ENCODE measurements around the gene PEX14.

The PEX14 gene

DNA sequence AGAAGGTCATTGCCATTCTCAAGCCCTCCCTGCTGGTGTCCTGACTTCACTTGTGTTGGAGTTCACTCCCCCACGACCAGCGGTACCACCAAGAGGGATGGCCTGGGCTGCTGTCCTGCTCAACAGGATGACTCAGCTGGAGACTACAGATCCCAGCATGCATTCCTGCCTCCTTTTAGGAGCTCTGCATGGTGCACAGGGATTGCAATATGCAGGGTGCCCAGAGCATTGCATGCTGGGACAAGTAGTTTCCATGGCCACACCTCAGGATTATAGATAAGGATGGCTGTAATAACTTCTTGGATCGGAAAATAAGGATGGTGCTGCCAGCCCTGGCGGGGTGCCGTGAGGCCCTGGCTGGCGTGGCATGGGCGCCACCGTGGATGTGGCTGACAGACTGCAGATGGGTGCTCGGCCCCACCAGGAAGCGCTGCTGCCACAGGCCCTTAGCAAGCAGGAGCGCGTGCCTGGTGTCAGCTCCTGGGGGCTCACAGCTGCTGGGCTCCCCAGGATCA, 171.7 kb downstream of the PEX14 start:
- ChIA-PET POLR2A (no interaction called here), CTCF (no interaction called here)
- DNase-seq (ENCODE audit: extremely low spot score) = no peak
- TF ChIP-seq, protein P1, sequence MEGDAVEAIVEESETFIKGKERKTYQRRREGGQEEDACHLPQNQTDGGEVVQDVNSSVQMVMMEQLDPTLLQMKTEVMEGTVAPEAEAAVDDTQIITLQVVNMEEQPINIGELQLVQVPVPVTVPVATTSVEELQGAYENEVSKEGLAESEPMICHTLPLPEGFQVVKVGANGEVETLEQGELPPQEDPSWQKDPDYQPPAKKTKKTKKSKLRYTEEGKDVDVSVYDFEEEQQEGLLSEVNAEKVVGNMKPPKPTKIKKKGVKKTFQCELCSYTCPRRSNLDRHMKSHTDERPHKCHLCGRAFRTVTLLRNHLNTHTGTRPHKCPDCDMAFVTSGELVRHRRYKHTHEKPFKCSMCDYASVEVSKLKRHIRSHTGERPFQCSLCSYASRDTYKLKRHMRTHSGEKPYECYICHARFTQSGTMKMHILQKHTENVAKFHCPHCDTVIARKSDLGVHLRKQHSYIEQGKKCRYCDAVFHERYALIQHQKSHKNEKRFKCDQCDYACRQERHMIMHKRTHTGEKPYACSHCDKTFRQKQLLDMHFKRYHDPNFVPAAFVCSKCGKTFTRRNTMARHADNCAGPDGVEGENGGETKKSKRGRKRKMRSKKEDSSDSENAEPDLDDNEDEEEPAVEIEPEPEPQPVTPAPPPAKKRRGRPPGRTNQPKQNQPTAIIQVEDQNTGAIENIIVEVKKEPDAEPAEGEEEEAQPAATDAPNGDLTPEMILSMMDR (IDR thresholded peaks at IDR 0.05; ENCODE audit: control extremely low read depth, extremely low read depth, low read depth, missing control alignments) = no peak

DNA sequence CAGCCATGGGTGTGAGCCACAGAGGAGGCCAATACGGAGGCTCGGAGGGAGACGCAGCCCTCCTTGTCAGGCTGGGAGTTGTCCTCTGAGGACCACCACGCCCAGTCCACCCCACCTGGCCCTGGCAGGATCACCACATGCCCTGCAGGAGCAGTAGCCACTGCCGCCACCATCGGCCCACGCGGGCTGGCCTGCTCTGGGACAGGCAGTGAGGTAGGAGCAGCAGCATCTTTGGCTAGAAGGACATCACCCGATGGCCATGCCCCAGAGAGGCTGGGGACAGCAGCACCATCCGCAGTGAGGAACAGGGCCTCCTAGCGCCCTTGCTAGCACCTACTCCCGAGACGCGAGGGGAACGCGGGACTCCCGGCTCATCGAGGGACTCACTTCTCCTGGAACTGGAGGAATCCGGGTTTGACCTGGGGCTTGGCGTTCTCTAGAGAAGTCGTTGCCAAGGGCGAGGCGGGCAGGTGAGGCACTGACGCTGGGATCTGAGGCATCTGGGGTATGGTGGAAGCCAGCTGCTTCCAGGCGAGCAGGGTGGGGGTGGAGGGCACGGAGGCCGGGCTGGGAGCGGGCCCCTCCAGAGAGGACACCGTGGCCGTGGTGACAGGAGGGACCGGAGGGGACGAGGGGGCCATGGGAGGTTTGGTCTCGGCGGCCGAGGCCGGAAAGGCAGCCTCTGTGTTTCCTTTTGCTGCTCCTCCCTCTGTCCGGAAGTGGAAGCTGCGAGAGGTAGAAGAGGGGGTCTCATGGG, 172.8 kb downstream of the PEX14 start:
- POLR2A ChIA-PET = no interaction called here
- no peak for DNase-seq (ENCODE audit: extremely low spot score)
- CTCF ChIA-PET = no interaction called here
- TF ChIP-seq, protein P1 (IDR thresholded peaks at IDR 0.05; ENCODE audit: control extremely low read depth, extremely low read depth, low read depth, missing control alignments) = no peak

DNA sequence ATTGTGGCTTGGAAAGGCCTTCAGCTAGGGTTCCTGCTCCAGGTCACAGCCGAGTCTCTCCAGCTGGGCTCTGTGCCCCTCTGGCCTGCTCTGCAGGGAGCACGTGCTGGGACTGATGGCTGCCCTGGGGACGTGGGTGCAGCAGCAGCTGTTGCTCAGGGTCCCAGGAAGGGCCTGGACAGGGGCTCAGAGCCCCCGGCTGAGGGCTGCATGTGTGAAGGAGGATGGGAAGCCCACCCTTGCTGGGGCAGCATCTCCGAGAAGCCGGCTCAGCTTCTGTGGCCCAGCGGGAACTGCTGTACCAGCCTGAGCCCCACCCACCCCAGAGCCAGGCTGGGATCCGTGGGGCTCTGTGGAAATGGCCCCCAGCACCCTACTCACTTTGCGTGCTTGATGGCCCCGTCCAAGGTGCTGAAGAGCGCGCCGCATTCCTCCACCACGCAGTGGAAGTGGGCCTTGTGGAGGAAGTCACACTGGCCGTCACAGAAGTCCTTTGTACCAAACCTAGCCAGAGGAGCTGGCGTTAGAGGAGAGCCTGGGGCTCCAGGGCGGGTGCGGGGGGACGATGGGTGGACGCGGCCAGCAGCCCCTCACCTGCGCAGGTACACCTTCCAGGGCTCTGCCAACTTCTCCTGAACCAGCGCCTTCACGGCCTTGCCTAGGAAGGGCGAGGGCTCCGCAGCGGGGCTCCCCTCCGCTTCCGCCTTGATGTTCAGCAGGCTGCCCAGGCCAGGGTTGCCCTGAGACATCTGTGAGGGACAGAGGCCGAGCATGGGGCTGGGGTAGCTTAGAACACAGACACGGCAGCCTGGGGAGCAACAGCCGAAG, 174.2 kb downstream of the PEX14 start:
- TF ChIP-seq, protein P1 (IDR thresholded peaks at IDR 0.05; ENCODE audit: control extremely low read depth, extremely low read depth, low read depth, missing control alignments) = no peak
- ChIA-PET POLR2A (no interaction called here), CTCF (no interaction called here)
- DNase-seq (ENCODE audit: extremely low spot score) = no peak

DNA sequence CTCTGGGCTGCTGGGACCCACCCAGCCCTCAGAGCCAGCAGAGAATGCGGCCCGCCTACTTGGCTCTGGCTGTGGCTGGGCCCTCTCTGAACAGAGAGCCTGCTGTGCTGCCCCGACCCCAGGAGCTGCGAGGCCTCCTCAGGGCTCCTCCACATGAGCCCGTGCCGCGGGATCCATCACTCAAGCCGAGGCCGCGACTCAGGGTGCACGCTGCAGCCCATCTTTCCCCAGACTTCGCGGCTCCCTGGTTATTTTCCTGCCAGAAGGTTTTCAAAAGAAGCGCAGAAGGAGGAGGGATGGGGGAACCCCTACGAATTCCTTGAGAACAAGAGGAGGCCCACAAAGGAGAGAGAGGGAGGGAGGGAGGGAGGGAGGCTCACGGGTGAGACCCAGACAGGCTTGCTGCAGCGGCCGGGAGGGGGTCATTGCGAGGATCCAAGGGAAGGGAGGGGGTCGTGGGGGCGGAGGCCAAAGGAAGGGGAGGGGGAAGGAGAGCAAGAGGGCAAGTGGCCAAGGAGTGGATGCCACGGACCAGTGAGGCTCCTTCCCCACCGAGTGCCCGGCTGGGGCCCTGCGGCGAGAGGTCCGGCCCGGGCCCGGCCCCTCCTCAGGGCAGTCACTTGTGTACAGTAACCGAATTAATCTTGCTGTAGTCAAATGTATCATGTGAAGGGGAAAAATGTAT, 174.9 kb downstream of the PEX14 start:
- no peak for DNase-seq (ENCODE audit: extremely low spot score)
- POLR2A ChIA-PET = no interaction called here
- CTCF ChIA-PET = no interaction called here
- TF ChIP-seq, protein P1 (IDR thresholded peaks at IDR 0.05; ENCODE audit: control extremely low read depth, extremely low read depth, low read depth, missing control alignments) = no peak

DNA sequence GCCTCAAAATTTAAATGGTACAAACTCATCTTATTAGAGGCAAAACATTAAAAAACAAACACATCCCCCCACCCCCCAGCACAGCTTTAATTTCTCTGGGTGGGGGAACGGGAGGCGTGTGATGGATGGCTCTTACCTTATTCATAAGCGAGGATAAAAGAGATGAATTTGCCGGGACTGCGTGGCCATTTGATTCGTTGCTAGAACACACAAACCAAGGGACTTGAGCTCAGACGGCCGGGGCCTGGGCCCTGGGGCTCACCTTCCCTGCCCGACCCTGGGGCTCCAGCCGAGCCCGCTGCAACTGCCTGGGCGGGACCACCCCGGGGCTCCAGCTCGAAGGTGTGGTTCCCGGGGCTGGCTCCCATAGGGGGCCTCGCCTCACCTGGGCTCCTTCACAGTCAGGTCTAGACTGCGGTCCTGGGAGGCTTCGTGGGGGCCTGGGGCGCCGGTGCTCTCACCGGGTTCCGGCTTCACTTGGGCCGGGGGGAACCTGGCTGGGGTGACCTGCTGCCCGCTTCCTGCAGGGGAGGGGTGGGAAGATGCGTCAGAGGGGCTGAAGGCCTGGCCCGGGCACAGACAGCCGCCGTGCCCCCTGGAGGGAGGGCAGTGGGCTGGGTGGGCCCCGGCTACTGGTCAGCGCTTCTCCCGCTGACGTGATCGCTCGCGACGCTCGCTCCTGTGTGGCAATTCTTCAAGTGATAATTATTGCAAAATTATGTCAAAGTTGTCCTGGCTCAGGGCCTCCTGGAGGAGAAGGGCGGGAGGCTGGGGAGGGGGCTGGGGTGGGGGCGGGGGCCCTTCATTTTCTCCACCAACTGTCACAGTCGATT, 176.0 kb downstream of the PEX14 start:
- TF ChIP-seq, protein P1 (IDR thresholded peaks at IDR 0.05; ENCODE audit: control extremely low read depth, extremely low read depth, low read depth, missing control alignments) = no peak
- DNase-seq (ENCODE audit: extremely low spot score) = no peak
- ChIA-PET POLR2A (no interaction called here), CTCF (no interaction called here)

DNA sequence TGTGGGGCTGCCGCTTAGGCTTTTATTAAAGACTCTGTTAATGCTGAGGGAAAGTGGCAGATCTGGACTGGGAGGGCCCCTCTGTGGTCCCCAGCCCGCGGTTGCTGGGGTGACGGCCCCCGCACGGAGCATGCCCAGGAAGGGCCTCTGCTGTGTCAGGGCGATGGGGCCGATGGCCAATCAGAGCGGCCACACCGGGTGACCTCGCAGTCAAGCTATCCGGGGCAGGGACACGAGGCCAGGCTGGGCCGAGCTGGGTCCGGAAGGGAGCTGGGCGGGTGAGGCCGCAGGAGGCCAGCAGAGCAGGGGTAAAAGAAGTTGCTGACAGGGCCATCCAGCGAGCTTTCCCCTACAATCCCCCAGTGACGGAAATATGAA, 176.6 kb downstream of the PEX14 start:
- ChIA-PET POLR2A (no interaction called here), CTCF (no interaction called here)
- DNase-seq (ENCODE audit: extremely low spot score) = no peak
- TF ChIP-seq, protein P1 (IDR thresholded peaks at IDR 0.05; ENCODE audit: control extremely low read depth, extremely low read depth, low read depth, missing control alignments) = no peak

All from GM10248 (cell line).